ENCODE data around the gene ZXDC. TPM values are rescaled to one million over a fixed set of nuclear protein-coding genes. Genes with fewer than 3 reads are reported as not detected.
A peak's percentile ranks its signal among the peaks of the same experiment; 100 is the strongest.

ZXDC gene
- total and polyA plus RNA-seq, 7 experiments from 2014 or later, result 10.3 to 71.9 (median 61.0) TPM

GRCh38 chr3:126488886-126489569 is 13.3 kb upstream of the ZXDC start:
- no peaks in the 10 kb centered on the region for H3K36me3 Mint-ChIP-seq
- intact Hi-C loops (cut with micrococcal nuclease), result no loop called here

GRCh38 chr3:126488185-126488584 is 12.5 kb upstream of the ZXDC start:
- intact Hi-C loops (cut with micrococcal nuclease), result no loop called here
- H3K36me3 Mint-ChIP-seq, result no peaks in the 10 kb centered on the region
- ChIA-PET POLR2A (no interaction called here), CTCF (no interaction called here)
- Histone ChIP-seq H3K4me1 (ENCODE audit: control insufficient read depth in 2 of 2, insufficient read depth in 2 of 2, low read length in 2 of 2) (peaks cover 0 to 9% of the 10 kb centered on the region in 2 donors), H3K27ac (ENCODE audit: low read depth, low read length) (no peak overlapping the region), H3K4me3 (ENCODE audit: low read length) (no peak overlapping the region), H3K9me3 (ENCODE audit: control insufficient read depth in 2 of 3, low read length in 3 of 3) (no peaks in the 10 kb centered on the region), H3K36me3 (ENCODE audit: control insufficient read depth in 2 of 3, insufficient read depth in 3 of 3, low read length in 3 of 3) (no peaks in the 10 kb centered on the region), H3K27me3 (ENCODE audit: control insufficient read depth in 2 of 2, insufficient read depth in 2 of 2, low read length in 2 of 2) (no peaks in the 10 kb centered on the region)
- H3K4me1 Mint-ChIP-seq, result peaks cover 8 to 13% (median 12%) of the 10 kb centered on the region in 7 donors
- no peaks in the 10 kb centered on the region for H3K9me3 Mint-ChIP-seq
- no peak overlapping the region for H3K4me3 Mint-ChIP-seq
- DNase-seq (no peak), ATAC-seq (no peak)
- H3K27ac Mint-ChIP-seq, result no peak overlapping the region
- peaks cover 0 to 2% (median 0%) of the 10 kb centered on the region in 5 donors for H3K27me3 Mint-ChIP-seq

More at GRCh38 chr3:126488886-126489569, 13.3 kb upstream of the ZXDC start:
- Histone ChIP-seq H3K27ac (ENCODE audit: low read depth, low read length) (no peak overlapping the region), H3K9me3 (ENCODE audit: control insufficient read depth in 2 of 3, low read length in 3 of 3) (no peaks in the 10 kb centered on the region), H3K36me3 (ENCODE audit: control insufficient read depth in 2 of 3, insufficient read depth in 3 of 3, low read length in 3 of 3) (no peaks in the 10 kb centered on the region), H3K27me3 (ENCODE audit: control insufficient read depth in 2 of 2, insufficient read depth in 2 of 2, low read length in 2 of 2) (no peaks in the 10 kb centered on the region), H3K4me1 (ENCODE audit: control insufficient read depth in 2 of 2, insufficient read depth in 2 of 2, low read length in 2 of 2) (peaks cover 0 to 9% of the 10 kb centered on the region in 2 donors), H3K4me3 (ENCODE audit: low read length) (no peak overlapping the region)
- H3K4me3 Mint-ChIP-seq, result no peak overlapping the region
- ATAC-seq, result no peak
- no peaks in the 10 kb centered on the region for H3K9me3 Mint-ChIP-seq
- H3K27ac Mint-ChIP-seq, result no peak overlapping the region
- H3K27me3 Mint-ChIP-seq, result no peaks in the 10 kb centered on the region
- ChIA-PET CTCF (no interaction called here), POLR2A (no interaction called here)
- H3K4me1 Mint-ChIP-seq, result peaks cover 8 to 18% (median 12%) of the 10 kb centered on the region in 7 donors
- no peak for DNase-seq

GRCh38 chr3:126487151-126487771 is 11.6 kb upstream of the ZXDC start:
- no peaks in the 10 kb centered on the region for H3K36me3 ChIP-seq (ENCODE audit: control insufficient read depth in 2 of 3, insufficient read depth in 3 of 3, low read length in 3 of 3)
- peak overlapping the region in 1 of 9 donors; percentile 88 for H3K27ac Mint-ChIP-seq
- no peak overlapping the region for H3K4me3 ChIP-seq (ENCODE audit: low read length)
- no peak overlapping the region for H3K27ac ChIP-seq (ENCODE audit: low read depth, low read length)
- no peaks in the 10 kb centered on the region for H3K9me3 ChIP-seq (ENCODE audit: control insufficient read depth in 2 of 3, low read length in 3 of 3)
- no peaks in the 10 kb centered on the region for H3K27me3 ChIP-seq (ENCODE audit: control insufficient read depth in 2 of 2, insufficient read depth in 2 of 2, low read length in 2 of 2)
- peaks cover 8 to 13% (median 12%) of the 10 kb centered on the region in 7 donors for H3K4me1 Mint-ChIP-seq
- DNase-seq (no peak), ATAC-seq (no peak)
- H3K36me3 Mint-ChIP-seq, result no peaks in the 10 kb centered on the region
- intact Hi-C loops (cut with micrococcal nuclease), result no loop called here
- peaks cover 0 to 9% of the 10 kb centered on the region in 2 donors for H3K4me1 ChIP-seq (ENCODE audit: control insufficient read depth in 2 of 2, insufficient read depth in 2 of 2, low read length in 2 of 2)
- ChIA-PET CTCF (interaction anchor here (0.9 kb wide), 1 partner anchor 18 kb away, joined by 3 read pairs; no protein-coding TSS in a partner anchor), POLR2A (no interaction called here)
- peak overlapping the region in 3 of 10 donors; percentile 7 to 69 (median 61) for H3K4me3 Mint-ChIP-seq
- H3K27me3 Mint-ChIP-seq, result peaks cover 0 to 3% (median 0%) of the 10 kb centered on the region in 5 donors
- H3K9me3 Mint-ChIP-seq, result no peaks in the 10 kb centered on the region

GRCh38 chr3:126486360-126486847 is 10.7 kb upstream of the ZXDC start:
- ATAC-seq (no peak), DNase-seq (no peak)
- Histone ChIP-seq H3K9me3 (ENCODE audit: control insufficient read depth in 2 of 3, low read length in 3 of 3) (no peaks in the 10 kb centered on the region), H3K36me3 (ENCODE audit: control insufficient read depth in 2 of 3, insufficient read depth in 3 of 3, low read length in 3 of 3) (no peaks in the 10 kb centered on the region), H3K27me3 (ENCODE audit: control insufficient read depth in 2 of 2, insufficient read depth in 2 of 2, low read length in 2 of 2) (no peaks in the 10 kb centered on the region), H3K27ac (ENCODE audit: low read depth, low read length) (no peak overlapping the region), H3K4me3 (ENCODE audit: low read length) (no peak overlapping the region), H3K4me1 (ENCODE audit: control insufficient read depth in 2 of 2, insufficient read depth in 2 of 2, low read length in 2 of 2) (peaks cover 0 to 9% of the 10 kb centered on the region in 2 donors)
- H3K36me3 Mint-ChIP-seq, result no peaks in the 10 kb centered on the region
- peak overlapping the region in 1 of 9 donors; percentile 60 for H3K27ac Mint-ChIP-seq
- ChIA-PET POLR2A (no interaction called here), CTCF (interaction anchor here (0.9 kb wide), 1 partner anchor 19 kb away, joined by 3 read pairs; no protein-coding TSS in a partner anchor)
- H3K9me3 Mint-ChIP-seq, result no peaks in the 10 kb centered on the region
- H3K4me3 Mint-ChIP-seq, result peak overlapping the region in 1 of 10 donors; percentile 17
- peaks cover 8 to 13% (median 12%) of the 10 kb centered on the region in 7 donors for H3K4me1 Mint-ChIP-seq
- H3K27me3 Mint-ChIP-seq, result peaks cover 0 to 3% (median 0%) of the 10 kb centered on the region in 5 donors
- intact Hi-C loops (cut with micrococcal nuclease), result no loop called here

GRCh38 chr3:126485956-126486355 is 10.3 kb upstream of the ZXDC start:
- Histone ChIP-seq H3K4me3 (ENCODE audit: low read length) (no peak overlapping the region), H3K4me1 (ENCODE audit: control insufficient read depth in 2 of 2, insufficient read depth in 2 of 2, low read length in 2 of 2) (peaks cover 0 to 9% of the 10 kb centered on the region in 2 donors), H3K9me3 (ENCODE audit: control insufficient read depth in 2 of 3, low read length in 3 of 3) (no peaks in the 10 kb centered on the region), H3K36me3 (ENCODE audit: control insufficient read depth in 2 of 3, insufficient read depth in 3 of 3, low read length in 3 of 3) (no peaks in the 10 kb centered on the region), H3K27me3 (ENCODE audit: control insufficient read depth in 2 of 2, insufficient read depth in 2 of 2, low read length in 2 of 2) (no peaks in the 10 kb centered on the region), H3K27ac (ENCODE audit: low read depth, low read length) (no peak overlapping the region)
- DNase-seq (no peak), ATAC-seq (no peak)
- ChIA-PET CTCF (no interaction called here), POLR2A (no interaction called here)
- Mint-ChIP-seq H3K27me3 (peaks cover 0 to 3% (median 0%) of the 10 kb centered on the region in 5 donors), H3K4me3 (peak overlapping the region in 1 of 10 donors; percentile 17), H3K4me1 (peaks cover 8 to 13% (median 12%) of the 10 kb centered on the region in 7 donors), H3K36me3 (no peaks in the 10 kb centered on the region), H3K27ac (no peak overlapping the region), H3K9me3 (no peaks in the 10 kb centered on the region)
- intact Hi-C loops (cut with micrococcal nuclease), result no loop called here

- Histone ChIP-seq H3K27ac (ENCODE audit: low read depth, low read length) (no peak overlapping the region), H3K4me1 (ENCODE audit: control insufficient read depth in 2 of 2, insufficient read depth in 2 of 2, low read length in 2 of 2) (peaks cover 0 to 9% of the 10 kb centered on the region in 2 donors), H3K36me3 (ENCODE audit: control insufficient read depth in 2 of 3, insufficient read depth in 3 of 3, low read length in 3 of 3) (no peaks in the 10 kb centered on the region), H3K27me3 (ENCODE audit: control insufficient read depth in 2 of 2, insufficient read depth in 2 of 2, low read length in 2 of 2) (no peaks in the 10 kb centered on the region), H3K9me3 (ENCODE audit: control insufficient read depth in 2 of 3, low read length in 3 of 3) (no peaks in the 10 kb centered on the region), H3K4me3 (ENCODE audit: low read length) (no peak overlapping the region)
- H3K36me3 Mint-ChIP-seq, result no peaks in the 10 kb centered on the region
- H3K4me1 Mint-ChIP-seq, result peaks cover 8 to 13% (median 12%) of the 10 kb centered on the region in 7 donors
- H3K9me3 Mint-ChIP-seq, result no peaks in the 10 kb centered on the region
- ATAC-seq, result no peak
- intact Hi-C loops (cut with micrococcal nuclease), result no loop called here
- no peak overlapping the region for H3K4me3 Mint-ChIP-seq
- no peak for DNase-seq
- CTCF ChIA-PET, result no interaction called here
- no peak overlapping the region for H3K27ac Mint-ChIP-seq
- POLR2A ChIA-PET, result no interaction called here
- peaks cover 0 to 3% (median 0%) of the 10 kb centered on the region in 5 donors for H3K27me3 Mint-ChIP-seq
These were observed 9.6 kb upstream of the ZXDC start for GRCh38 chr3:126485176-126485897.

Measured in naive thymus-derived CD4-positive, alpha-beta T cell (primary cell).